ENCODE measurements around the gene ANKFN1.

- TF ChIP-seq CTCF (IDR thresholded peaks at IDR 0.05) (no peak), POLR2A (IDR thresholded peaks at IDR 0.05) (no peak), POLR2AphosphoS5 (IDR thresholded peaks at IDR 0.05) (no peak)
These were observed 292.6 kb downstream of the ANKFN1 start for GRCh38 chr17:56445692-56446411.
